IPS DF 4.7 (cell line): Measurements from ENCODE around the gene RLN1.
A peak's percentile ranks its signal among the peaks of the same experiment; 100 is the strongest.
"Not testable (repeated sequence)": the region's sequence is repeated elsewhere in the genome, so short reads cannot be mapped to it uniquely, and the experiment has no call there.

Source experiments
- DNase-seq: peaks from one replicate; pipeline ENCODE4 v3.0.0-alpha.2; 2013; ENCODE audit warnings: low spot score; ENCODE audit errors: extremely low read depth

RLN1 gene

GRCh38 chr9:5338992-5339981 lies at the start of gene RLN1:
Gene RLN1, minus strand, starts transcription at chr9:5339876. Its CDS starts 130 bp downstream, at chr9:5339746.
- DNase-seq: not testable (repeated sequence)

- DNase-seq: no peak
Measured at GRCh38 chr9:5389109-5389732, 49.5 kb upstream of the RLN1 start.

- DNase-seq: no peak
Measured at GRCh38 chr9:5388026-5388819, 48.5 kb upstream of the RLN1 start.

- no peak for DNase-seq
Measured at GRCh38 chr9:5384436-5384835, 44.8 kb upstream of the RLN1 start.

- no peak for DNase-seq
Measured at GRCh38 chr9:5382479-5382878, 42.8 kb upstream of the RLN1 start.

- DNase-seq: no peak
Measured at GRCh38 chr9:5375790-5376477, 36.3 kb upstream of the RLN1 start.

GRCh38 chr9:5375091-5375490 lies 35.4 kb upstream of the RLN1 start:
- DNase-seq: no peak

GRCh38 chr9:5364294-5365024 lies 24.8 kb upstream of the RLN1 start:
- no peak for DNase-seq

- no peak for DNase-seq
Measured at GRCh38 chr9:5361326-5362010, 21.8 kb upstream of the RLN1 start.

- DNase-seq: no peak
Measured at GRCh38 chr9:5360341-5360740, 20.7 kb upstream of the RLN1 start.

- DNase-seq: no peak
Measured at GRCh38 chr9:5357431-5358105, 17.9 kb upstream of the RLN1 start.

- no peak for DNase-seq
Measured at GRCh38 chr9:5355817-5356216, 16.1 kb upstream of the RLN1 start.

GRCh38 chr9:5355226-5355625 lies 15.6 kb upstream of the RLN1 start:
- DNase-seq: no peak

GRCh38 chr9:5354184-5354583 lies 14.5 kb upstream of the RLN1 start:
- no peak for DNase-seq

GRCh38 chr9:5352637-5353248 lies 13.1 kb upstream of the RLN1 start:
- no peak for DNase-seq

- DNase-seq: no peak
Measured at GRCh38 chr9:5336688-5337087, 3.0 kb downstream of the RLN1 start.

GRCh38 chr9:5331276-5331675 lies 8.4 kb downstream of the RLN1 start:
- DNase-seq: not testable (repeated sequence)

GRCh38 chr9:5326893-5327548 lies 12.7 kb downstream of the RLN1 start:
- peak; percentile 91 for DNase-seq
